Testis (tissue), 3 donors: ENCODE data around the gene FCHO2. TPM values are rescaled to one million over a fixed set of nuclear protein-coding genes. Genes with fewer than 3 reads are reported as not detected.

Experiments used
- DNase-seq: peaks from one replicate; pipeline ENCODE4 v3.0.0-alpha.2; 2019
- H3K27ac ChIP-seq, 2 donors: fragments of 200-600 bp; sonication (generic); one replicate each; pipeline ENCODE4 v1.5.1; 2019
- H3K27me3 ChIP-seq: fragments of 200-600 bp; sonication (generic); one replicate; pipeline ENCODE4 v1.5.1; 2019
- H3K36me3 ChIP-seq: fragments of 200-600 bp; sonication (generic); one replicate; pipeline ENCODE4 v1.5.1; 2017; ENCODE audit warnings: low read depth; ENCODE audit errors: missing control alignments
- H3K4me1 ChIP-seq: fragments of 200-600 bp; sonication (generic); one replicate; pipeline ENCODE4 v1.5.1; 2019
- H3K4me3 ChIP-seq, 2 donors: fragments of 200-600 bp; sonication (generic); one replicate each; pipeline ENCODE4 v1.5.1; 2017 to 2019
- H3K9me3 ChIP-seq: fragments of 200-600 bp; sonication (generic); one replicate; pipeline ENCODE4 v1.5.1; 2017
- CTCF ChIP-seq, 3 experiments: fragments of 450-650 bp in 2 of 3; fragments of 200-600 bp in 1 of 3; sonication (generic) in 1 of 3; IDR thresholded peaks; one replicate each; pipeline ENCODE4 v1.5.1; 2016 to 2019; ENCODE audit warnings: antibody characterized with exemption in 3 of 3, mild to moderate bottlenecking in 2 of 3, moderate library complexity in 1 of 3
- POLR2A ChIP-seq: fragments of 450-650 bp; IDR thresholded peaks from one replicate; pipeline ENCODE4 v1.6.1; 2017; ENCODE audit warnings: antibody characterized with exemption, mild to moderate bottlenecking, moderate library complexity
- WGBS, 2 donors: methylation state at CpG; one replicate each; pipeline ENCODE4 v1.1.5; 2018; 5-methylcytosine and 5-hydroxymethylcytosine counted together
- intact Hi-C: fragments of 100-400 bp; cut with DNase I; formaldehyde crosslinking; loops from one replicate; pipeline ENCODE4 v1.15.1; 2023; ENCODE audit warnings: low total_unique reads
- polyA plus RNA-seq: library from polyadenylated mRNA; stranded (reverse); fragments of 350-450 nt; fragmentation: Illumina TruSeq; extraction: RNeasy Lipid Tissue Mini Kit (QIAGEN cat#74804); gene quantifications from one replicate; pipeline ENCODE4 v1.2.3, GENCODE V29; 2014; ENCODE audit warnings: low read depth, low replicate concordance; ENCODE audit not compliant: insufficient read depth
- total RNA-seq, 2 donors: library from RNA; depleted of rRNA; stranded (reverse); fragments of >200 nt; gene quantifications; one replicate each; pipeline ENCODE4 v1.2.3, GENCODE V29; 2016

The FCHO2 gene
- total and polyA plus RNA-seq, 3 donors from 2014 or later: 8.7 to 20.6 (median 18.7) TPM

DNA sequence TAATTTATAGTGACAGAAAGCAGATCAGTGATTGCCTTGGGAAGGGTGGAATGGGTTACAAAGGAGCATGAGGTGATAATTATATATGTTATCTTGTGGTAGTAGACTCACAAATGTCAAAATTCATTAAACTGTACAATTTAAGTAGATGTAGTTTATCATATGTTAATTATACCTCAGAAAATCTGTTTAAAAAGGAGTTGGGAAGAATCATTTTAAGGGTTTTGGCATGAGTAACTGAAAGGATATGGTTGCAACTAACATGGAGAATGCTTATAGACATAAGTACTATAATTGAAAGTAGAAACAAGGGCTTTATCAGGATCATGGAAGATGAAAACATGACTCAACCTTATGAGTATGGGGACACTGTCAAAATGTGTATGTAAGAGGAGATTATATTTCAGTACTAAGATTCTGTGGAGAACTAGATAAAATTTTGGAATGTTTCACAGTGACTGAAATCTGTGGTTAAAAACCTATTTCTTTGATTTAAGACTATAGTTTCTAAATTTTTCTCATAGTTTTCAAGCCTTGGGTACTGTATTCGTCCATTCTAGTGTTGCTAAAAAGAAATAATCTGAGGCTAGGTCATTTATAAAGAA, 73.3 kb downstream of the FCHO2 start:
- intact Hi-C loops: no loop called here
- Histone ChIP-seq H3K27me3 (no peaks in the 10 kb centered on the region), H3K9me3 (no peaks in the 10 kb centered on the region), H3K4me1 (no peaks in the 10 kb centered on the region), H3K4me3 (no peak overlapping the region), H3K27ac (no peak overlapping the region), H3K36me3 (no peaks in the 10 kb centered on the region)
- 97 to 100% methylated on average over 1 of the region's 1 CpG for WGBS, 2 donors
- TF ChIP-seq POLR2A: no peak
- DNase-seq: no peak

- H3K27ac ChIP-seq: no peak overlapping the region
- intact Hi-C loops: no loop called here
- H3K4me1 ChIP-seq: no peaks in the 10 kb centered on the region
- H3K36me3 ChIP-seq: no peaks in the 10 kb centered on the region
- H3K9me3 ChIP-seq: no peaks in the 10 kb centered on the region
- no peak for TF ChIP-seq POLR2A
- no peak for TF ChIP-seq CTCF (IDR thresholded peaks at IDR 0.05)
- no peak overlapping the region for H3K4me3 ChIP-seq
- H3K27me3 ChIP-seq: no peaks in the 10 kb centered on the region
- WGBS, 2 donors: 95 to 100% methylated on average over 1 of the region's 1 CpG
- no peak for DNase-seq
Observed at GRCh38 chr5:73030531-73030930, 74.7 kb downstream of the FCHO2 start.

DNA sequence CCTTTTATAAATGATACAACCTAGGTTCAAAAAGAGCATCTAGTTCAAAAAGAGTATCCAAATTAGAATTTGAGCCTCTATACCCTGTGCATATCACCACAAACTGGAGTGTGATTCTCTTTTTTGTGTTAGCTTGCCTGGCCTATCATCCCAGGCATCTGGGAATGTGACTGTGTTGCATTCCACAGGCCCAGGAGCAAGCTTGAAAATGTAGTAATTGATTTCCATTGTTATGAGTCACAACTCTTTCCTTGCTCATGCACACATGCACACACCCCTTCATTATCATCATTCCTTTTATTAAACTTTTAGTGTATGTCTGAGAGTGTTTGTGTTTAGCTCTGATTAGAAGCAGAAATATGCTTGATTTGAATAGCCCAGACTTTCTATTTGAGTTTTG, 75.2 kb downstream of the FCHO2 start:
- no peak overlapping the region for H3K27ac ChIP-seq
- H3K36me3 ChIP-seq: no peaks in the 10 kb centered on the region
- H3K4me3 ChIP-seq: no peak overlapping the region
- H3K9me3 ChIP-seq: no peaks in the 10 kb centered on the region
- no peaks in the 10 kb centered on the region for H3K4me1 ChIP-seq
- DNase-seq: no peak
- no peak for TF ChIP-seq CTCF (IDR thresholded peaks at IDR 0.05)
- TF ChIP-seq POLR2A: no peak
- intact Hi-C loops: no loop called here
- H3K27me3 ChIP-seq: no peaks in the 10 kb centered on the region

DNA sequence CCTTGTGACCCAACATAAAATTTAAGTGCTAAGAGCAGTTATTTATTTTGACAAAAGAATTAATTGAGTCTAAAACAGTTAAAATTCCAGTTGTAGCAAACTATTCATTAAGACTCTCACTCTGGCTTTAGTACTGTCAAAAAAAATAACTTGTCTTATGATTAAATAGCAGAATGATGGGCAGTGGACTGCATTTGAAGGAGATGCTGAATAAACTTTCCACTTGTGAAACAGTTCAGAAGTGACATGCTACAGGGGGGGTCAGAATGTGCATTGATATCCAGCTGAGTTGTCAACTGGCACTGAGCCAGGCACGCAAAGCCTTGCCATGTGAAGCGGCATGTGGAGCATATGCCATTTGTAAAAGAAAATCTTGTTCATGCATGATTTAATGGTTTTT, 76.0 kb downstream of the FCHO2 start:
- no peaks in the 10 kb centered on the region for H3K9me3 ChIP-seq
- WGBS, 2 donors: 72 to 75% methylated on average over 2 of the region's 2 CpGs

GRCh38 chr5:73032635-73033034, 76.8 kb downstream of the FCHO2 start:
- no peak for DNase-seq
- intact Hi-C loops: no loop called here
- WGBS, 2 donors: 84 to 94% methylated on average over 2 of the region's 2 CpGs
- Histone ChIP-seq H3K4me1 (no peaks in the 10 kb centered on the region), H3K36me3 (no peaks in the 10 kb centered on the region), H3K27me3 (no peaks in the 10 kb centered on the region), H3K27ac (no peak overlapping the region), H3K4me3 (no peak overlapping the region), H3K9me3 (no peaks in the 10 kb centered on the region)
- TF ChIP-seq CTCF (IDR thresholded peaks at IDR 0.05) (no peak), POLR2A (no peak)

More for the DNA sequence above, 76.0 kb downstream of the FCHO2 start:
- intact Hi-C loops: no loop called here
- DNase-seq: no peak
- Histone ChIP-seq H3K27me3 (no peaks in the 10 kb centered on the region), H3K4me1 (no peaks in the 10 kb centered on the region), H3K4me3 (no peak overlapping the region), H3K36me3 (no peaks in the 10 kb centered on the region), H3K27ac (no peak overlapping the region)
- TF ChIP-seq CTCF (IDR thresholded peaks at IDR 0.05) (no peak), POLR2A (no peak)
